GM12878 (cell line): ENCODE results near the gene HOOK2. TPM values are rescaled to one million over a fixed set of nuclear protein-coding genes. Genes with fewer than 3 reads are reported as not detected.

Experiments
- ATAC-seq: fragments of 200-7000 bp; cut with Tn5 transposase; 3 replicates; pipeline ENCODE4 v1.9.1; 2020; ENCODE audit warnings: mild to moderate bottlenecking, moderate library complexity
- BruUV-seq: library from RNA; stranded (reverse); fragments of 400-500 nt; replicated peaks from 2 replicates; lab custom pipeline; 2021; lab: Mats Ljungman, UMichigan
- CTCF ChIA-PET: fragments of 300-600 bp; sonication (Branson Sonifier 250); formaldehyde crosslinking; extraction: SDS; loops from one replicate; lab custom pipeline; 2021; ENCODE audit warnings: inconsistent platforms; lab: Yijun Ruan, JAX
- POLR2A ChIA-PET: fragments of 350-600 bp; formaldehyde crosslinking; extraction: SDS; loops from one replicate; lab custom pipeline; 2021; ENCODE audit warnings: inconsistent platforms; lab: Charles Lee
- RAD21 ChIA-PET: fragments of 300-600 bp; sonication (Branson Sonifier 250); formaldehyde crosslinking; loops from one replicate; lab custom pipeline; 2023; ENCODE audit warnings: antibody characterized with exemption; ENCODE audit not compliant: unreplicated experiment; lab: Charles Lee
- SMC1A ChIA-PET: fragments of 300-600 bp; sonication (Branson Sonifier 250); formaldehyde crosslinking; loops from one replicate; lab custom pipeline; 2023; ENCODE audit not compliant: unreplicated experiment, uncharacterized antibody; lab: Charles Lee
- DNase-seq: peaks from one replicate; pipeline ENCODE4 v3.0.0-alpha.2; 2011; ENCODE audit warnings: low read depth, low spot score
- FAIRE-seq: peaks from 3 replicates; lab custom pipeline; 2011; peaks lifted over from hg19 to GRCh38; lab: Jason Lieb, UNC
- H2AFZ ChIP-seq: 2 replicates; pipeline ENCODE4 v1.6.0; 2011; ENCODE audit warnings: low read depth, low read length, control low read depth; ENCODE audit not compliant: control insufficient read depth
- H3K27ac ChIP-seq: 2 replicates; pipeline ENCODE4 v1.5.1; 2011; ENCODE audit warnings: control low read depth; ENCODE audit not compliant: control insufficient read depth, insufficient read depth
- H3K27me3 ChIP-seq, 2 experiments: replicated peaks in 1 of 2; 2 replicates each; pipeline versions ENCODE4 v1.6.0 to v1.6.1; 2011; ENCODE audit warnings: low read length in 1 of 2; ENCODE audit not compliant: control insufficient read depth in 2 of 2, insufficient read depth in 2 of 2
- H3K36me3 ChIP-seq, 2 experiments: 2 replicates each; pipeline ENCODE4 v1.5.1; 2011; ENCODE audit warnings: low read length in 1 of 2; ENCODE audit not compliant: control insufficient read depth in 2 of 2, insufficient read depth in 2 of 2
- H3K4me1 ChIP-seq: 2 replicates; pipeline ENCODE4 v1.6.1; 2011; ENCODE audit warnings: mild to moderate bottlenecking, low read length, moderate library complexity, mixed read lengths; ENCODE audit not compliant: control insufficient read depth, insufficient read depth
- H3K4me2 ChIP-seq: 2 replicates; pipeline ENCODE4 v1.6.0; 2011; ENCODE audit warnings: control low read depth; ENCODE audit not compliant: control insufficient read depth, insufficient read depth
- H3K4me3 ChIP-seq: fragments of 200-600 bp; sonication (generic); 2 replicates; pipeline ENCODE4 v1.5.1; 2016
- H3K79me2 ChIP-seq: 2 replicates; pipeline ENCODE4 v1.6.0; 2011; ENCODE audit warnings: low read length; ENCODE audit not compliant: control insufficient read depth, insufficient read depth
- H3K9ac ChIP-seq: 2 replicates; pipeline ENCODE4 v1.8.0; 2011; ENCODE audit warnings: low read length, control low read depth, mixed read lengths; ENCODE audit not compliant: control insufficient read depth, insufficient read depth
- H3K9me3 ChIP-seq: replicated peaks from 3 replicates; pipeline ENCODE4 v1.5.1; 2011; ENCODE audit warnings: mild to moderate bottlenecking, low read length; ENCODE audit not compliant: control insufficient read depth, insufficient read depth
- H4K20me1 ChIP-seq: 2 replicates; pipeline ENCODE4 v1.6.0; 2011; ENCODE audit not compliant: control insufficient read depth, insufficient read depth
- CEBPB ChIP-seq, 2 experiments: fragments of 150-350 bp in 1 of 2; IDR thresholded peaks; 2 replicates each; pipeline ENCODE4 v1.6.1; 2012 to 2014; ENCODE audit warnings: low read depth in 2 of 2, low read length in 2 of 2, borderline replicate concordance in 1 of 2, inconsistent platforms in 1 of 2
- FOXK2 ChIP-seq: fragments of 450-650 bp; IDR thresholded peaks from 2 replicates; pipeline ENCODE4 v1.6.1; 2017; ENCODE audit warnings: mild to moderate bottlenecking, moderate library complexity
- NFXL1 ChIP-seq: fragments of 450-650 bp; IDR thresholded peaks from 2 replicates; pipeline ENCODE4 v1.6.1; 2017; ENCODE audit warnings: antibody characterized with exemption, mild to moderate bottlenecking, borderline replicate concordance
- RELA ChIP-seq: fragments of 450-650 bp; IDR thresholded peaks from 2 replicates; pipeline ENCODE4 v1.8.0; 2014; ENCODE audit warnings: borderline replicate concordance; ENCODE audit not compliant: partially characterized antibody
- SKIL ChIP-seq: fragments of 450-650 bp; IDR thresholded peaks from 2 replicates; pipeline ENCODE4 v1.6.1; 2017; ENCODE audit warnings: mild to moderate bottlenecking, low read depth, inconsistent platforms; ENCODE audit not compliant: poor library complexity, severe bottlenecking
- TCF12 ChIP-seq: IDR thresholded peaks from 2 replicates; pipeline ENCODE4 v1.6.1; 2011; ENCODE audit warnings: low read depth, mild to moderate bottlenecking, low read length
- WGBS: methylation state at CpG from one replicate; pipeline ENCODE4 v1.1.6; 2016; ENCODE audit warnings: low lambda C conversion rate; ENCODE audit not compliant: insufficient replicate concordance, insufficient coverage; ENCODE audit errors: missing lambda C conversion rate; 5-methylcytosine and 5-hydroxymethylcytosine counted together
- in situ Hi-C: fragments of 300-500 bp; cut with MboI; formaldehyde crosslinking; loops from 9 replicates; pipeline ENCODE4 v1.14.3; 2018; ENCODE audit warnings: mixed read lengths
- intact Hi-C: fragments of 100-400 bp; cut with micrococcal nuclease; formaldehyde crosslinking; loops from one replicate; pipeline ENCODE4 v1.14.2; 2022; ENCODE audit not compliant: unreplicated experiment
- polyA plus RNA-seq, 11 experiments: library from polyadenylated mRNA; depleted of rRNA in 4 of 11; unstranded in 6 of 11; stranded (reverse) in 5 of 11; fragments of >200 nt; fragmentation: Nextera tagmentation in 4 of 11; fragmentation: Illumina TruSeq in 1 of 11; extraction: Ambion mirVana in 4 of 11; extraction: Trizol in 1 of 11; gene quantifications; 1 replicate in 1 of 11; 2 replicates in 10 of 11; pipeline versions ENCODE4 v1.2.1 to v1.2.3, GENCODE V29; 2011 to 2016; ENCODE audit warnings: inconsistent platforms in 2 of 11, missing spikeins in 2 of 11, low read depth in 1 of 11
- total RNA-seq, 4 experiments: library from RNA; depleted of rRNA in 3 of 4; stranded (reverse); fragments of >200 nt in 3 of 4; fragmentation: Illumina TruSeq in 1 of 4; extraction: Trizol in 1 of 4; gene quantifications; 2 replicates each; pipeline versions ENCODE4 v1.2.1 to v1.2.3, GENCODE V29; 2013 to 2021

The HOOK2 gene
- total and polyA plus RNA-seq, 10 of the 15 experiments (the other 5 are each of a cell fraction or from before 2014, with no cell fraction given): 1.5 to 9.6 (median 6.2) TPM

GRCh38 chr19:12786952-12787351, 11.6 kb upstream of the HOOK2 start:
- Histone ChIP-seq H3K36me3 (no peaks in the 10 kb centered on the region), H3K9ac (no peak overlapping the region), H3K79me2 (peaks cover 27% of the 10 kb centered on the region), H3K9me3 (no peaks in the 10 kb centered on the region), H3K4me3 (no peak overlapping the region), H4K20me1 (no peaks in the 10 kb centered on the region), H3K27ac (peak overlapping the region; percentile 97), H2AFZ (no peak overlapping the region), H3K4me1 (peaks cover 68% of the 10 kb centered on the region), H3K4me2 (no peak overlapping the region), H3K27me3 (no peaks in the 10 kb centered on the region)
- in situ Hi-C loops: no loop called here
- FAIRE-seq: no peak
- WGBS: 88% methylated on average over 3 of the region's 3 CpGs
- ChIA-PET POLR2A (interaction anchor here (0.6 to 3.4 kb wide), 4 partner anchors 8 to 1188 kb away, joined by 3 to 66 read pairs (median 8); no protein-coding TSS in a partner anchor), CTCF (interaction anchor here (0.7 to 4.2 kb wide), 3 partner anchors 9 to 63 kb away, joined by 3 to 44 read pairs (median 22); no protein-coding TSS in a partner anchor), SMC1A (interaction anchor here (0.7 to 4.1 kb wide), 3 partner anchors 9 to 321 kb away, joined by 3 to 28 read pairs (median 4); no protein-coding TSS in a partner anchor), RAD21 (interaction anchor here (1.7 to 4.5 kb wide), 2 partner anchors 9 kb away, joined by 5 to 49 read pairs; no protein-coding TSS in a partner anchor)
- no peak for ATAC-seq
- no TSS peak for BruUV-seq
- no peak for DNase-seq
- intact Hi-C loops: loop anchor here (5.0 to 10.0 kb wide), 2 partner anchors 150 to 1692 kb away; partner anchors contain the start of gene CALR
- TF ChIP-seq NFXL1 (no peak), RELA (no peak), FOXK2 (no peak), TCF12 (no peak), SKIL (no peak), CEBPB (IDR thresholded peaks at IDR 0.05; ENCODE audit: borderline replicate concordance in 1 of 2, low read depth in 2 of 2, low read length in 2 of 2) (no peak)
